GM23248 (cell line): ENCODE results near the gene LRRK2.

Experiments
- EZH2 ChIP-seq: fragments of 200-600 bp; sonication (generic); IDR thresholded peaks from 2 replicates; pipeline ENCODE4 v1.6.1; 2018; ENCODE audit warnings: antibody characterized with exemption, mild to moderate bottlenecking; ENCODE audit not compliant: insufficient read depth, poor library complexity, severe bottlenecking
- EZH2phosphoT487 ChIP-seq: fragments of 200-600 bp; sonication (generic); IDR thresholded peaks from 2 replicates; pipeline ENCODE4 v1.6.1; 2018; ENCODE audit warnings: antibody characterized with exemption, moderate library complexity, mild to moderate bottlenecking, low read depth; ENCODE audit not compliant: insufficient read depth

GRCh38 chr12:40314927-40315326 is 90.1 kb downstream of the LRRK2 start:
- TF ChIP-seq EZH2 (no peak), EZH2phosphoT487 (no peak)
